Spleen (tissue), 7 donors: ENCODE results near the gene DESI1.

Source experiments
- POLR2AphosphoS5 ChIP-seq, 3 donors: sonication (generic); formaldehyde crosslinking; IDR thresholded peaks; one replicate each; pipeline ENCODE4 v1.5.1; 2017; ENCODE audit warnings: antibody characterized with exemption in 3 of 3
- TF ChIP-seq, protein P1 (sequence below), 11 experiments: fragments of 200-600 bp in 7 of 11; fragments of 450-650 bp in 4 of 11; sonication (generic) in 4 of 11; IDR thresholded peaks in 8 of 11; conservative IDR thresholded peaks in 3 of 11; 1 replicate in 7 of 11; 2 replicates in 4 of 11; pipeline versions ENCODE4 v1.4.0 to v1.8.0; 2016 to 2021; ENCODE audit warnings: antibody characterized with exemption in 11 of 11, inconsistent platforms in 4 of 11, mild to moderate bottlenecking in 1 of 11
- donor health status: DM: no; HTN: no; CAD: no; lungs with moderate emphysema.
- donor health status: DM: no; HTN: no; CAD: no.
- donor health status: DM: no; HTN: no; CAD: no.

- TF ChIP-seq POLR2AphosphoS5 (IDR thresholded peaks at IDR 0.05) = no peak
- TF ChIP-seq, protein P1, sequence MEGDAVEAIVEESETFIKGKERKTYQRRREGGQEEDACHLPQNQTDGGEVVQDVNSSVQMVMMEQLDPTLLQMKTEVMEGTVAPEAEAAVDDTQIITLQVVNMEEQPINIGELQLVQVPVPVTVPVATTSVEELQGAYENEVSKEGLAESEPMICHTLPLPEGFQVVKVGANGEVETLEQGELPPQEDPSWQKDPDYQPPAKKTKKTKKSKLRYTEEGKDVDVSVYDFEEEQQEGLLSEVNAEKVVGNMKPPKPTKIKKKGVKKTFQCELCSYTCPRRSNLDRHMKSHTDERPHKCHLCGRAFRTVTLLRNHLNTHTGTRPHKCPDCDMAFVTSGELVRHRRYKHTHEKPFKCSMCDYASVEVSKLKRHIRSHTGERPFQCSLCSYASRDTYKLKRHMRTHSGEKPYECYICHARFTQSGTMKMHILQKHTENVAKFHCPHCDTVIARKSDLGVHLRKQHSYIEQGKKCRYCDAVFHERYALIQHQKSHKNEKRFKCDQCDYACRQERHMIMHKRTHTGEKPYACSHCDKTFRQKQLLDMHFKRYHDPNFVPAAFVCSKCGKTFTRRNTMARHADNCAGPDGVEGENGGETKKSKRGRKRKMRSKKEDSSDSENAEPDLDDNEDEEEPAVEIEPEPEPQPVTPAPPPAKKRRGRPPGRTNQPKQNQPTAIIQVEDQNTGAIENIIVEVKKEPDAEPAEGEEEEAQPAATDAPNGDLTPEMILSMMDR (IDR thresholded peaks at IDR 0.05 in 8 of 11, conservative IDR thresholded peaks at IDR 0.05 in 3 of 11) = no peak
Measured at GRCh38 chr22:41595703-41596102, 25.1 kb downstream of the DESI1 start.
